Mesothelial cell of epicardium (in vitro differentiated cells): Measurements from ENCODE around the gene MED14. TPM values are rescaled to one million over a fixed set of nuclear protein-coding genes. Genes with fewer than 3 reads are reported as not detected.

Experiments used
- DNase-seq, 2 experiments: peaks; one replicate each; pipeline ENCODE4 v3.0.0; 2021; ENCODE audit warnings: low spot score in 2 of 2; ENCODE audit not compliant: unreplicated experiment in 2 of 2
- H3K27ac Mint-ChIP-seq: 2 replicates; pipeline ENCODE4 v1.8.0; 2021; ENCODE audit warnings: mixed read lengths
- H3K27me3 Mint-ChIP-seq: 2 replicates; pipeline ENCODE4 v1.8.0; 2021; ENCODE audit warnings: low read depth, mixed read lengths
- H3K36me3 Mint-ChIP-seq: 2 replicates; pipeline ENCODE4 v1.8.0; 2021; ENCODE audit warnings: mixed read lengths
- H3K4me1 Mint-ChIP-seq: 2 replicates; pipeline ENCODE4 v1.8.0; 2021; ENCODE audit warnings: mixed read lengths
- H3K4me3 Mint-ChIP-seq: 2 replicates; pipeline ENCODE4 v1.8.0; 2021; ENCODE audit warnings: mild to moderate bottlenecking, moderate library complexity, mixed read lengths
- H3K9me3 Mint-ChIP-seq: 2 replicates; pipeline ENCODE4 v1.8.0; 2021; ENCODE audit warnings: mixed read lengths
- total RNA-seq: library from RNA; stranded (reverse); gene quantifications from 3 replicates; pipeline ENCODE4 v1.2.1, GENCODE V29; 2021
- TF ChIP-seq, protein P1 (sequence below): fragments of 200-600 bp; sonication (generic); IDR thresholded peaks from one replicate; pipeline ENCODE4 v1.5.0; 2021; ENCODE audit warnings: antibody characterized with exemption; ENCODE audit not compliant: unreplicated experiment

The MED14 gene
- total RNA-seq, 1 donor from 2014 or later = 46.8 TPM

- Mint-ChIP-seq H3K27me3 (no peaks in the 10 kb centered on the region), H3K27ac (no peak overlapping the region), H3K4me3 (no peak overlapping the region), H3K36me3 (no peaks in the 10 kb centered on the region), H3K9me3 (no peaks in the 10 kb centered on the region), H3K4me1 (peaks cover 2% of the 10 kb centered on the region)
- peak; percentile 39 to 76 for DNase-seq
- TF ChIP-seq, protein P1, sequence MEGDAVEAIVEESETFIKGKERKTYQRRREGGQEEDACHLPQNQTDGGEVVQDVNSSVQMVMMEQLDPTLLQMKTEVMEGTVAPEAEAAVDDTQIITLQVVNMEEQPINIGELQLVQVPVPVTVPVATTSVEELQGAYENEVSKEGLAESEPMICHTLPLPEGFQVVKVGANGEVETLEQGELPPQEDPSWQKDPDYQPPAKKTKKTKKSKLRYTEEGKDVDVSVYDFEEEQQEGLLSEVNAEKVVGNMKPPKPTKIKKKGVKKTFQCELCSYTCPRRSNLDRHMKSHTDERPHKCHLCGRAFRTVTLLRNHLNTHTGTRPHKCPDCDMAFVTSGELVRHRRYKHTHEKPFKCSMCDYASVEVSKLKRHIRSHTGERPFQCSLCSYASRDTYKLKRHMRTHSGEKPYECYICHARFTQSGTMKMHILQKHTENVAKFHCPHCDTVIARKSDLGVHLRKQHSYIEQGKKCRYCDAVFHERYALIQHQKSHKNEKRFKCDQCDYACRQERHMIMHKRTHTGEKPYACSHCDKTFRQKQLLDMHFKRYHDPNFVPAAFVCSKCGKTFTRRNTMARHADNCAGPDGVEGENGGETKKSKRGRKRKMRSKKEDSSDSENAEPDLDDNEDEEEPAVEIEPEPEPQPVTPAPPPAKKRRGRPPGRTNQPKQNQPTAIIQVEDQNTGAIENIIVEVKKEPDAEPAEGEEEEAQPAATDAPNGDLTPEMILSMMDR = peak; percentile 93
These were observed 83.6 kb downstream of the MED14 start for GRCh38 chrX:40651620-40652223.

DNA sequence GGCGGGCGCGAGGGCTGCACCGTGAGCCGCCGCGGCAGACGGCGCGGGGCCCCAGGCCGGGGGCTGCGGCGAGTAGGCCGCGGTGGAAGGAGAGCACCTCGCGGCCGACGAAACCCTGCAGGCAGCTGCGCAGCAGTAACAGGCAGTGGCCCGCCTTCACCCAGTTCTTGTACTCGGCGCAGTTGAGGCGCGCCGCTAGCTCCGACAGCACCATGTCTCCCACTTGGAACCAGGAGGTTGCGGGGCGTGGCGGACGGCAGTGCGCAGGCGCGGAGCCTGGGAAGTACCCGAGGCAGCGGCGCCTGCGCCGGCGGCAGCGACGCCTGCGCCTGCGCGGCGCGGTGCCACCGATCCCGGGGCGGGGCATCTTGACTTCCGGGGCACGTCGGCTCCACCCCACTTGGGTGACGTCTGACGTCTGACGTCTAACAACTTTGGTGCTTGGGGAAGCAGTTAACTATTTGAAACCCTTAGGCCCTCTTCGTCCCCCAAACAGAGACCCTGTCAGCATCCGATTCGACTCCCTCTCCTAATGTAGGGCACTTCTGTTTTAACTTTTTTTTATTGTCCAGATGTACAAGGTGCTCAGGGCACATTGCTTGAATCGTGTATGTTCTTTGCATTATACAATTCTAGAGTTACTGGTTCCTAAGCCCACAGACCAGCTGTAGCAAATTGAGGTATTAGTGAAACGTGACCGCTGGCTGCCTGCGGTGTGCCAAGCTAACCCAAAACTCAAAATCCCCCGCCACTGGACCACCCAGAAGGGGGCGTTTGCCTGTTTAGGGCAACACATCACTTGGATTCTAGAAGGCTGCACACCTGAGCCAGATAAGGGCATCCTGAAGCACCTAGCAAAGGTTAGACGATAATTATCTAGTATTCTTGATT, 87.8 kb downstream of the MED14 start, which contains the start of gene CXorf38:
CXorf38 (minus strand) TSS at position 255 of the 891 bp plus-strand sequence; CDS start at position 214, 41 bp downstream.
- Mint-ChIP-seq H3K4me1 (peaks cover 19% of the 10 kb centered on the region), H3K27me3 (no peaks in the 10 kb centered on the region), H3K9me3 (peaks cover 7% of the 10 kb centered on the region), H3K4me3 (peak within 1 kb of the TSS; percentile 82), H3K36me3 (peaks cover 1% of the 10 kb centered on the region), H3K27ac (peak within 1 kb of the TSS; percentile 97)
- DNase-seq = peak; percentile 79 to 93
- TF ChIP-seq, protein P1 = no peak

DNA sequence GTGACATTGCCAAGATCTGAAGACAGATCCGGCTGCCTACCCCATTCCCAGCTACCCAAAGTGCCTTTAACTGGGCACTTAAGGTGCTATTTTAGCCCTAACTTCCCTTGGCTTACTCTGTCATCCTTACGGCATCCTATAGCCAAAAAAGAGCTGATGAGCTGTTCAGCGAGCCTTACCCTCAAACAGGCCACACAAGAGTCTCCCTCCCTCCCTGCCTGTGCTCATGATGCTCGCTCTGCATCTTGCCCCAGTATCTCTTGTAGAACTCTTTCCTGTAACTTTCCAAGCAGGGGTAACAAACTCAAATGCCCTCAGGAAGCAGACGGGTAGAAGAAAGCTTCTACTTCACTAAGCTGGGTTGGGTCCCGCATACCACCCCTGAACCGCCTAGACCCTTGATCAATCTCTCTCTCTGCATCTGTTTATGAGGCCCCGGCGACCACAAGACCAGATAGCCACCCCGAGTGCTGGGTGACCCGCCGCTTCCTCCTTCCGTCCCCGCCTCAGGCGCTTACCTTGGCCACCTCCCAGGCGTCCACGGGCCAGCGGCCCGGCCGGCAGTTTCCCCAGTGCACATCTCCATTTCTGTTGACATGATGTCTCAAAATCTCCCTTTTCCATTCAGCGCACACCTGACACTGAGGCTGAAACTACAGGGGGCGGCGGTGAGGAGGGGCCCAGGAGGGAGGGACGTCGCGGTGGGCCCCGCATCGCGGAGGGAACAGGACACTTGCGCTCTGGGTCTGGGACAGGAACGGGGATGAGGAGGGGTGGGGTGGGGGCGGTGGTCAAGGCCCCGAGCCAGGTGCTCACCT, 88.6 kb downstream of the MED14 start:
- Mint-ChIP-seq H3K27ac (peak overlapping the region; percentile 97), H3K36me3 (peaks cover 1% of the 10 kb centered on the region), H3K9me3 (peaks cover 10% of the 10 kb centered on the region), H3K27me3 (no peaks in the 10 kb centered on the region), H3K4me1 (peaks cover 19% of the 10 kb centered on the region), H3K4me3 (peak overlapping the region; percentile 82)
- no peak for DNase-seq
- TF ChIP-seq, protein P1 = no peak

GRCh38 chrX:40644821-40645358, 90.5 kb downstream of the MED14 start:
- H3K27me3 Mint-ChIP-seq = no peaks in the 10 kb centered on the region
- H3K4me3 Mint-ChIP-seq = peak overlapping the region; percentile 45
- H3K27ac Mint-ChIP-seq = peak overlapping the region; percentile 73
- H3K4me1 Mint-ChIP-seq = peaks cover 19% of the 10 kb centered on the region
- no peak for DNase-seq
- H3K36me3 Mint-ChIP-seq = peaks cover 1% of the 10 kb centered on the region
- peaks cover 10% of the 10 kb centered on the region for H3K9me3 Mint-ChIP-seq
- TF ChIP-seq, protein P1 = no peak

GRCh38 chrX:40644176-40644575, 91.2 kb downstream of the MED14 start:
- Mint-ChIP-seq H3K4me1 (peaks cover 19% of the 10 kb centered on the region), H3K27ac (peak overlapping the region; percentile 82), H3K9me3 (peaks cover 10% of the 10 kb centered on the region), H3K27me3 (no peaks in the 10 kb centered on the region), H3K36me3 (peaks cover 1% of the 10 kb centered on the region), H3K4me3 (no peak overlapping the region)
- TF ChIP-seq, protein P1 = no peak
- no peak for DNase-seq
